CD4-positive, alpha-beta T cell (primary cell): ENCODE measurements around the gene MACROH2A1. TPM values are rescaled to one million over a fixed set of nuclear protein-coding genes. Genes with fewer than 3 reads are reported as not detected.

Experiments
- ATAC-seq: fragments of 200-7000 bp; cut with Tn5 transposase; one replicate; pipeline ENCODE4 v1.10.0; 2022; ENCODE audit warnings: mild to moderate bottlenecking; ENCODE audit not compliant: poor library complexity
- CTCF ChIA-PET: fragments of 350-600 bp; sonication (Branson Sonifier 250); formaldehyde crosslinking; loops from one replicate; lab custom pipeline; 2021; ENCODE audit warnings: antibody characterized with exemption, inconsistent platforms; lab: Charles Lee
- POLR2A ChIA-PET: fragments of 350-600 bp; sonication (Branson Sonifier 250); formaldehyde crosslinking; loops from one replicate; lab custom pipeline; 2021; ENCODE audit warnings: antibody characterized with exemption, inconsistent platforms; lab: Charles Lee
- DNase-seq, 14 experiments: peaks; one replicate each; pipeline ENCODE4 v3.0.0-alpha.2; 2013 to 2020; ENCODE audit warnings: mixed read lengths in 2 of 14
- H3K27ac ChIP-seq, 2 donors: one replicate each; pipeline versions ENCODE4 v1.5.1 to v1.7.0; 2013; ENCODE audit warnings: low read length in 2 of 2, low read depth in 1 of 2, mild to moderate bottlenecking in 1 of 2
- H3K27me3 ChIP-seq, 2 experiments: 1 replicate in 1 of 2; 2 replicates in 1 of 2; pipeline versions ENCODE4 v1.6.1 to v1.7.0; 2013; ENCODE audit warnings: low read length in 2 of 2, control low read depth in 1 of 2, mild to moderate bottlenecking in 1 of 2, moderate library complexity in 1 of 2; ENCODE audit not compliant: insufficient read depth in 2 of 2, control insufficient read depth in 1 of 2
- H3K36me3 ChIP-seq: one replicate; pipeline ENCODE4 v1.6.1; 2013; ENCODE audit warnings: low read length, control low read depth; ENCODE audit not compliant: insufficient read depth
- H3K4me1 ChIP-seq: one replicate; pipeline ENCODE4 v1.6.1; 2013; ENCODE audit warnings: low read length, control low read depth; ENCODE audit not compliant: insufficient read depth
- H3K4me3 ChIP-seq: one replicate; pipeline ENCODE4 v1.5.1; 2013; ENCODE audit warnings: mild to moderate bottlenecking, low read length, moderate library complexity
- H3K9me3 ChIP-seq, 2 experiments: 1 replicate in 1 of 2; 2 replicates in 1 of 2; pipeline versions ENCODE4 v1.6.1 to v1.7.0; 2013; ENCODE audit warnings: low read length in 2 of 2, mild to moderate bottlenecking in 2 of 2, control low read depth in 1 of 2, moderate library complexity in 1 of 2; ENCODE audit not compliant: control insufficient read depth in 1 of 2, insufficient read depth in 1 of 2
- H3K27ac Mint-ChIP-seq: one replicate; pipeline ENCODE4 v1.8.0; 2020; ENCODE audit warnings: mixed read lengths
- H3K27me3 Mint-ChIP-seq: one replicate; pipeline ENCODE4 v1.8.0; 2021; ENCODE audit warnings: mixed read lengths
- H3K36me3 Mint-ChIP-seq: one replicate; pipeline ENCODE4 v1.8.0; 2021; ENCODE audit warnings: low read depth, mixed read lengths
- H3K4me1 Mint-ChIP-seq: one replicate; pipeline ENCODE4 v1.8.0; 2021; ENCODE audit warnings: low read depth, mixed read lengths
- H3K4me3 Mint-ChIP-seq: one replicate; pipeline ENCODE4 v1.8.0; 2020; ENCODE audit warnings: mild to moderate bottlenecking, mixed read lengths
- H3K9me3 Mint-ChIP-seq: one replicate; pipeline ENCODE4 v1.8.0; 2020; ENCODE audit warnings: mixed read lengths
- CTCF ChIP-seq: fragments of 200-600 bp; IDR thresholded peaks from one replicate; pipeline ENCODE4 v1.8.0; 2022; ENCODE audit warnings: antibody characterized with exemption, mild to moderate bottlenecking
- intact Hi-C, 2 experiments: fragments of 100-400 bp; cut with DNase I in 1 of 2; cut with micrococcal nuclease in 1 of 2; formaldehyde crosslinking; loops; one replicate each; pipeline versions ENCODE4 v1.15.1 to v1.9.0; 2023 to 2025; cut with DNase I, micrococcal nuclease
- total RNA-seq, 174 experiments: library from RNA in 2 of 174; stranded (reverse) in 2 of 174; gene quantifications; one replicate each; pipeline ENCODE4 v1.2.3 and lab custom pipeline; 2021 to 2026

Gene MACROH2A1
- total RNA-seq, 2 experiments from 2014 or later: 114 to 120 TPM

GRCh38 chr5:135428586-135428985 is 29.6 kb upstream of the MACROH2A1 start:
- intact Hi-C loops: no loop called here
- Mint-ChIP-seq H3K36me3 (no peaks in the 10 kb centered on the region), H3K4me3 (no peak overlapping the region), H3K27me3 (peaks cover 26% of the 10 kb centered on the region), H3K9me3 (peaks cover 2% of the 10 kb centered on the region), H3K4me1 (peaks cover 6% of the 10 kb centered on the region), H3K27ac (no peak overlapping the region)
- Histone ChIP-seq H3K27me3 (peaks cover 0 to 15% of the 10 kb centered on the region in 2 experiments), H3K27ac (no peak overlapping the region), H3K4me3 (no peak overlapping the region), H3K9me3 (peaks cover 0 to 6% of the 10 kb centered on the region in 2 experiments), H3K36me3 (no peaks in the 10 kb centered on the region), H3K4me1 (peaks cover 3% of the 10 kb centered on the region)
- ATAC-seq (no peak), DNase-seq (no peak)
- CTCF ChIA-PET: no interaction called here
- TF ChIP-seq CTCF: no peak
- POLR2A ChIA-PET: no interaction called here

- peaks cover 40% of the 10 kb centered on the region for H3K27me3 Mint-ChIP-seq
- Histone ChIP-seq H3K27me3 (peaks cover 7 to 19% of the 10 kb centered on the region in 2 experiments), H3K4me1 (peaks cover 3% of the 10 kb centered on the region), H3K36me3 (no peaks in the 10 kb centered on the region), H3K27ac (no peak overlapping the region), H3K9me3 (peaks cover 0 to 6% of the 10 kb centered on the region in 2 experiments), H3K4me3 (no peak overlapping the region)
- H3K27ac Mint-ChIP-seq: no peak overlapping the region
- ATAC-seq (peak; percentile 80), DNase-seq (peak in 4 of 14 experiments; percentile 32 to 66 (median 52))
- H3K36me3 Mint-ChIP-seq: no peaks in the 10 kb centered on the region
- ChIA-PET CTCF (interaction anchor here (1.1 to 2.1 kb wide), 3 partner anchors 15 to 35 kb away, joined by 3 to 8 read pairs (median 4); no protein-coding TSS in a partner anchor), POLR2A (interaction anchor here (0.6 to 1.0 kb wide), 2 partner anchors 14 to 40 kb away, joined by 3 read pairs; no protein-coding TSS in a partner anchor)
- no peak overlapping the region for H3K4me3 Mint-ChIP-seq
- peak; percentile 67 for TF ChIP-seq CTCF
- H3K4me1 Mint-ChIP-seq: peaks cover 6% of the 10 kb centered on the region
- intact Hi-C loops: no loop called here
- H3K9me3 Mint-ChIP-seq: peaks cover 2% of the 10 kb centered on the region
Measured at GRCh38 chr5:135426102-135427082, 27.4 kb upstream of the MACROH2A1 start.

GRCh38 chr5:135425641-135426040 is 26.6 kb upstream of the MACROH2A1 start:
- TF ChIP-seq CTCF: no peak
- DNase-seq: no peak

More at GRCh38 chr5:135425641-135426040, 26.6 kb upstream of the MACROH2A1 start:
- peaks cover 48% of the 10 kb centered on the region for H3K27me3 Mint-ChIP-seq
- Histone ChIP-seq H3K36me3 (no peaks in the 10 kb centered on the region), H3K27ac (no peak overlapping the region), H3K9me3 (peaks cover 0 to 6% of the 10 kb centered on the region in 2 experiments), H3K27me3 (peaks cover 7 to 24% of the 10 kb centered on the region in 2 experiments), H3K4me3 (no peak overlapping the region), H3K4me1 (peaks cover 3% of the 10 kb centered on the region)
- H3K27ac Mint-ChIP-seq: no peak overlapping the region
- ATAC-seq: no peak
- ChIA-PET POLR2A (interaction anchor here (0.6 to 1.0 kb wide), 2 partner anchors 15 to 39 kb away, joined by 3 read pairs; no protein-coding TSS in a partner anchor), CTCF (interaction anchor here (1.1 to 2.1 kb wide), 3 partner anchors 14 to 34 kb away, joined by 3 to 8 read pairs (median 4); no protein-coding TSS in a partner anchor)
- no peak overlapping the region for H3K4me3 Mint-ChIP-seq
- peaks cover 6% of the 10 kb centered on the region for H3K4me1 Mint-ChIP-seq
- peaks cover 2% of the 10 kb centered on the region for H3K9me3 Mint-ChIP-seq
- intact Hi-C loops: no loop called here
- H3K36me3 Mint-ChIP-seq: no peaks in the 10 kb centered on the region
